HG02938 (cell line): ENCODE measurements around the gene SCAMP5.

Experiments
- ATAC-seq: cut with Tn5 transposase; IDR thresholded peaks from one replicate; pipeline ENCODE4 v1.9.1; 2021; ENCODE audit warnings: mild to moderate bottlenecking, moderate library complexity; ENCODE audit not compliant: unreplicated experiment

Gene SCAMP5

GRCh38 chr15:75067123-75067830, 71.9 kb downstream of the SCAMP5 start:
- ATAC-seq, result no peak

- no peak for ATAC-seq
These were observed 73.4 kb downstream of the SCAMP5 start for GRCh38 chr15:75068748-75069147.

GRCh38 chr15:75069301-75069925, 74.0 kb downstream of the SCAMP5 start:
- peak; percentile 83 for ATAC-seq

- ATAC-seq, result no peak
These were observed 75.3 kb downstream of the SCAMP5 start for GRCh38 chr15:75070674-75071073.
